Measurements from ENCODE around the gene SHOX. TPM values are rescaled to one million over a fixed set of nuclear protein-coding genes. Genes with fewer than 3 reads are reported as not detected.

SHOX gene
- total RNA-seq = not detected

DNA sequence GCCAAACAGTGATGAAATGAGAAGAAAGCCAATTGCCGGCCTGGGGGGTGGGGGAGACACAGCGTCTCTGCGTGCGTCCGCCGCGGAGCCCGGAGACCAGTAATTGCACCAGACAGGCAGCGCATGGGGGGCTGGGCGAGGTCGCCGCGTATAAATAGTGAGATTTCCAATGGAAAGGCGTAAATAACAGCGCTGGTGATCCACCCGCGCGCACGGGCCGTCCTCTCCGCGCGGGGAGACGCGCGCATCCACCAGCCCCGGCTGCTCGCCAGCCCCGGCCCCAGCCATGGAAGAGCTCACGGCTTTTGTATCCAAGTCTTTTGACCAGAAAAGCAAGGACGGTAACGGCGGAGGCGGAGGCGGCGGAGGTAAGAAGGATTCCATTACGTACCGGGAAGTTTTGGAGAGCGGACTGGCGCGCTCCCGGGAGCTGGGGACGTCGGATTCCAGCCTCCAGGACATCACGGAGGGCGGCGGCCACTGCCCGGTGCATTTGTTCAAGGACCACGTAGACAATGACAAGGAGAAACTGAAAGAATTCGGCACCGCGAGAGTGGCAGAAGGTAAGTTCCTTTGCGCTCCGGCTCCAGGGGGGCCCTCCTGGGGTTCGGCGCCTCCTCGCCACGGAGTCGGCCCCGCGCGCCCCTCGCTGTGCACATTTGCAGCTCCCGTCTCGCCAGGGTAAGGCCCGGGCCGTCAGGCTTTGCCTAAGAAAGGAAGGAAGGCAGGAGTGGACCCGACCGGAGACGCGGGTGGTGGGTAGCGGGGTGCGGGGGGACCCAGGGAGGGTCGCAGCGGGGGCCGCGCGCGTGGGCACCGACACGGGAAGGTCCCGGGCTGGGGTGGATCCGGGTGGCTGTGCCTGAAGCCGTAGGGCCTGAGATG lies at the start of gene SHOX:
TSS of gene SHOX (plus strand) at position 180 of the 885 bp plus-strand sequence. CDS start at position 287, 107 bp downstream.
- TF ChIP-seq, protein P1, sequence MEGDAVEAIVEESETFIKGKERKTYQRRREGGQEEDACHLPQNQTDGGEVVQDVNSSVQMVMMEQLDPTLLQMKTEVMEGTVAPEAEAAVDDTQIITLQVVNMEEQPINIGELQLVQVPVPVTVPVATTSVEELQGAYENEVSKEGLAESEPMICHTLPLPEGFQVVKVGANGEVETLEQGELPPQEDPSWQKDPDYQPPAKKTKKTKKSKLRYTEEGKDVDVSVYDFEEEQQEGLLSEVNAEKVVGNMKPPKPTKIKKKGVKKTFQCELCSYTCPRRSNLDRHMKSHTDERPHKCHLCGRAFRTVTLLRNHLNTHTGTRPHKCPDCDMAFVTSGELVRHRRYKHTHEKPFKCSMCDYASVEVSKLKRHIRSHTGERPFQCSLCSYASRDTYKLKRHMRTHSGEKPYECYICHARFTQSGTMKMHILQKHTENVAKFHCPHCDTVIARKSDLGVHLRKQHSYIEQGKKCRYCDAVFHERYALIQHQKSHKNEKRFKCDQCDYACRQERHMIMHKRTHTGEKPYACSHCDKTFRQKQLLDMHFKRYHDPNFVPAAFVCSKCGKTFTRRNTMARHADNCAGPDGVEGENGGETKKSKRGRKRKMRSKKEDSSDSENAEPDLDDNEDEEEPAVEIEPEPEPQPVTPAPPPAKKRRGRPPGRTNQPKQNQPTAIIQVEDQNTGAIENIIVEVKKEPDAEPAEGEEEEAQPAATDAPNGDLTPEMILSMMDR (IDR thresholded peaks at IDR 0.05) = no peak
- Histone ChIP-seq H3K4me3 (no peak within 1 kb of the TSS), H3K4me1 (no peaks in the 10 kb centered on the region), H3K9me3 (no peaks in the 10 kb centered on the region), H3K36me3 (no peaks in the 10 kb centered on the region), H3K27ac (no peak within 1 kb of the TSS), H3K27me3 (peaks cover 0 to 25% of the 10 kb centered on the region in 2 donors)
- no peak for DNase-seq (ENCODE audit: low spot score)

DNA sequence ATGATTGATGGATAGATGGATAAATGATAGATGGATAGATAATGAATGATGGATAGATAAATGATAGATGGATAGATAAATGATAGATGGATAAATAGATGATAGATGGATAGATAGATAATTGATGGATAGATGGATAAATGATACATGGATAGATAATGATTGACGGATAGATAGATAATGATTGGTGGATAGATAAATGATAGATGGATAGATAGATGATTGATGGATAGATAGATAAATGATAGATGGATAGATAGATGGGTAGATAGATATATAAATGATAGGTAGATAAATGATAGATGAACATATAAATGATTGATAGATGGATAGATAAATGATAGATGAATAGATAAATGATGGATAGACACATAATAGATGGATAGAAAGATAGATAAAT lies 49.5 kb upstream of the SHOX start:
- no peak for DNase-seq (ENCODE audit: low spot score)
- no peaks in the 10 kb centered on the region for H3K27me3 ChIP-seq
- peaks cover 0 to 12% of the 10 kb centered on the region in 2 donors for H3K9me3 ChIP-seq
- TF ChIP-seq, protein P1 (IDR thresholded peaks at IDR 0.05) = no peak
- no peak overlapping the region for H3K4me3 ChIP-seq
- no peaks in the 10 kb centered on the region for H3K36me3 ChIP-seq
- H3K27ac ChIP-seq = no peak overlapping the region
- H3K4me1 ChIP-seq = no peaks in the 10 kb centered on the region

DNA sequence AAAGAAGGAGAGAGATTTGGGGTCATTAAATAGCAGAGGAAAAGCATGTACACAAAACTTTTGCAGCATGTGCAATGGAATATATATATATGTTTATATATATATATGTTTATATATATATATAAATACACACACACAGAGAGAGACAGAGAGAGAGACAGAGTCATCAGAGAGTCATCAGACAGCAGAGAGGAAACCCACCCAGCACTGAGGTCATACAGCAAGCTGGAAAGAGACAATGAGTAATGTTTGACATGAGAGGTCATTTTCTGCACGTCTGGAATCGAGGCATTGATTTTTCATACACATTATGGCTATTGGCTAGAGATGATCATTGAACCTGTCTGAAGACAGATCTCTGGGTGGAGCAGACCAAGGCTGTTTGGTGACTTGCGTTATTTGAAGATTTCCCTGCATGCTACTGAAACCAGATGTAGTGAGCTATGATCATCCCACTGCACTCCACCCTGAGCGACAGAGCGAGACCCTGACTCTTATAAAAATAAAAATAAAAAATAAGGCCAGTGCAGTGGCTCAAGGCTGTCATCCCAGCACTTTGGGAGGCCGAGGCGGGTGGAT lies 48.8 kb upstream of the SHOX start:
- Histone ChIP-seq H3K36me3 (no peaks in the 10 kb centered on the region), H3K4me3 (no peak overlapping the region), H3K27me3 (no peaks in the 10 kb centered on the region), H3K9me3 (peaks cover 0 to 5% of the 10 kb centered on the region in 2 donors), H3K27ac (no peak overlapping the region), H3K4me1 (no peaks in the 10 kb centered on the region)
- TF ChIP-seq, protein P1 (IDR thresholded peaks at IDR 0.05) = no peak
- no peak for DNase-seq (ENCODE audit: low spot score)

DNA sequence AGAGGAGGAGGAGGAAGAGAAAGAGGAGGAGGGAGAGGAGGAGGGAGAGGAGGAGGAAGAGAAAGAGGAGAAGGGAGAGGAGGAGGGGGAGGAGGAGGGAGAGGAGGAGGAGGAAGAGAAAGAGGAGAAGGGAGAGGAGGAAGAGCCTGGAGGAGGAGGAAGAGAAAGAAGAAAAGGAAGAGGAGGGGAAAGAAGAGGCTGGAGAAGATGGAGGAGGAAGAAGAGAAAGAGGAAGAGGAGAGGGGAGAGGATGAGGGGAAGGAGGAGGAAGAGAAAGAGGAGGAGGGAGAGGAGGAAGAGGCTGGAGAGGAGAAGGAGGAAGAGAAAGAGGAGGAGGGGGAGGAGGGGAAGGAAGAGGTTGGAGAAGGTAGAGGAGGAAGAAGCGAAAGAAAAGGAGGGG lies 46.0 kb upstream of the SHOX start:
- no peak overlapping the region for H3K27ac ChIP-seq
- no peaks in the 10 kb centered on the region for H3K27me3 ChIP-seq
- H3K36me3 ChIP-seq = no peaks in the 10 kb centered on the region
- TF ChIP-seq, protein P1 (IDR thresholded peaks at IDR 0.05) = no peak
- DNase-seq (ENCODE audit: low spot score) = no peak
- no peaks in the 10 kb centered on the region for H3K9me3 ChIP-seq
- no peak overlapping the region for H3K4me3 ChIP-seq
- H3K4me1 ChIP-seq = no peaks in the 10 kb centered on the region

DNA sequence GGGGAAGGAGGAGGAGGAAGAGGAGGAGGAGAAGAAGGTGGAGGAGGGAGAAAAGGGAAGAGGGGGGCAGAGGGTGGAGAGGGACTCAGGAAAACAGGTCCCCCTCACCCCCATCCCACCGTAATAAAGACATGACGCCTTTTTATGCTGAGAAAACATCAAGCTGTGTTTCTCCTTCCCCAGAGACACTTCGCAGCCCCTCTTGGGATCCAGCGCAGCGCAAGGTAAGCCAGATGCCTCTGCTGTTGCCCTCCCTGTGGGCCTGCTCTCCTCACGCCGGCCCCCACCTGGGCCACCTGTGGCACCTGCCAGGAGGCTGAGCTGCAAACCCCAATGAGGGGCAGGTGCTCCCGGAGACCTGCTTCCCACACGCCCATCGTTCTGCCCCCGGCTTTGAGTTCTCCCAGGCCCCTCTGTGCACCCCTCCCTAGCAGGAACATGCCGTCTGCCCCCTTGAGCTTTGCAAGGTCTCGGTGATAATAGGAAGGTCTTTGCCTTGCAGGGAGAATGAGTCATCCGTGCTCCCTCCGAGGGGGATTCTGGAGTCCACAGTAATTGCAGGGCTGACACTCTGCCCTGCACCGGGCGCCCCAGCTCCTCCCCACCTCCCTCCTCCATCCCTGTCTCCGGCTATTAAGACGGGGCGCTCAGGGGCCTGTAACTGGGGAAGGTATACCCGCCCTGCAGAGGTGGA lies 45.3 kb upstream of the SHOX start:
- Histone ChIP-seq H3K27ac (no peak overlapping the region), H3K9me3 (no peaks in the 10 kb centered on the region), H3K4me1 (no peaks in the 10 kb centered on the region), H3K36me3 (no peaks in the 10 kb centered on the region), H3K27me3 (no peaks in the 10 kb centered on the region), H3K4me3 (no peak overlapping the region)
- TF ChIP-seq, protein P1 (IDR thresholded peaks at IDR 0.05) = no peak
- DNase-seq (ENCODE audit: low spot score) = no peak

Data from right atrium auricular region (tissue), 2 donors.